DOHH2 (cell line): Measurements from ENCODE around the gene AHRR.
A peak's percentile ranks its signal among the peaks of the same experiment; 100 is the strongest.

ENCODE experiments used
- H3F3A ChIP-seq: fragments of 200-600 bp; sonication (generic), shearing (Covaris generic); 2 replicates; pipeline ENCODE4 v1.6.0; 2016; ENCODE audit warnings: antibody characterized with exemption, mild to moderate bottlenecking; ENCODE audit not compliant: control insufficient read depth, insufficient read depth
- H3K27ac ChIP-seq: fragments of 200-600 bp; sonication (generic); 2 replicates; pipeline ENCODE4 v1.5.1; 2014; ENCODE audit warnings: low read depth, mild to moderate bottlenecking, low read length, moderate library complexity
- H3K27me3 ChIP-seq: fragments of 200-600 bp; sonication (generic); 2 replicates; pipeline ENCODE4 v1.6.1; 2014; ENCODE audit warnings: mild to moderate bottlenecking, low read length, mixed read lengths; ENCODE audit not compliant: control insufficient read depth
- H3K36me3 ChIP-seq: fragments of 200-600 bp; sonication (generic); 2 replicates; pipeline ENCODE4 v1.6.1; 2014; ENCODE audit warnings: mild to moderate bottlenecking, low read length, moderate library complexity, mixed read lengths; ENCODE audit not compliant: control insufficient read depth
- H3K4me1 ChIP-seq: fragments of 200-600 bp; sonication (generic); 2 replicates; pipeline ENCODE4 v1.6.1; 2014; ENCODE audit warnings: mild to moderate bottlenecking, low read length, mixed read lengths; ENCODE audit not compliant: control insufficient read depth
- H3K4me2 ChIP-seq: fragments of 200-600 bp; sonication (generic); 2 replicates; pipeline ENCODE4 v1.6.0; 2014; ENCODE audit warnings: mild to moderate bottlenecking, low read length, moderate library complexity
- H3K4me3 ChIP-seq: fragments of 200-600 bp; sonication (generic); 2 replicates; pipeline ENCODE4 v1.5.1; 2014; ENCODE audit warnings: mild to moderate bottlenecking, low read length, mixed read lengths
- H3K79me2 ChIP-seq: fragments of 200-600 bp; sonication (generic); 2 replicates; pipeline ENCODE4 v1.6.1; 2014; ENCODE audit warnings: mild to moderate bottlenecking, low read length, mixed read lengths; ENCODE audit not compliant: control insufficient read depth
- H3K9me2 ChIP-seq: fragments of 200-600 bp; sonication (generic); replicated peaks from 2 replicates; pipeline ENCODE4 v1.6.1; 2014; ENCODE audit warnings: mild to moderate bottlenecking, low read length, mixed read lengths; ENCODE audit not compliant: control insufficient read depth
- H3K9me3 ChIP-seq: fragments of 200-600 bp; sonication (generic); 2 replicates; pipeline ENCODE4 v1.6.1; 2014; ENCODE audit warnings: antibody characterized with exemption, low read length, mixed read lengths; ENCODE audit not compliant: control insufficient read depth, insufficient read depth
- H4K20me1 ChIP-seq: fragments of 200-600 bp; sonication (generic); 2 replicates; pipeline ENCODE4 v1.6.0; 2014; ENCODE audit warnings: low read depth, mild to moderate bottlenecking, antibody characterized with exemption, low read length, moderate library complexity; ENCODE audit not compliant: control insufficient read depth, insufficient read depth
- CTCF ChIP-seq: fragments of 200-600 bp; sonication (generic); IDR thresholded peaks from one replicate; pipeline ENCODE4 v1.5.1; 2014; ENCODE audit warnings: antibody characterized with exemption, mild to moderate bottlenecking, low read depth, low read length; ENCODE audit not compliant: poor library complexity, severe bottlenecking
- EZH2phosphoT487 ChIP-seq: fragments of 200-600 bp; sonication (generic); IDR thresholded peaks from 2 replicates; pipeline ENCODE4 v1.6.1; 2017; ENCODE audit warnings: borderline replicate concordance, mild to moderate bottlenecking, antibody characterized with exemption, low read length, moderate library complexity, mixed read lengths

AHRR gene

GRCh38 chr5:430214-430925 is 108.9 kb downstream of the AHRR start:
- H3K36me3 ChIP-seq = peaks cover 48% of the 10 kb centered on the region
- peak overlapping the region; percentile 41 for H3K27ac ChIP-seq
- no peaks in the 10 kb centered on the region for H3K9me2 ChIP-seq
- H3K4me3 ChIP-seq = 0 out of 2 replicates have a peak overlapping the region, but pooled peaks have one; percentile 10
- H4K20me1 ChIP-seq = no peaks in the 10 kb centered on the region
- TF ChIP-seq EZH2phosphoT487 (no peak), CTCF (no peak)
- H3K4me1 ChIP-seq = peaks cover 38% of the 10 kb centered on the region
- H3K79me2 ChIP-seq = no peaks in the 10 kb centered on the region
- H3F3A ChIP-seq = no peaks in the 10 kb centered on the region
- no peaks in the 10 kb centered on the region for H3K9me3 ChIP-seq
- no peaks in the 10 kb centered on the region for H3K27me3 ChIP-seq
- peak overlapping the region; percentile 13 for H3K4me2 ChIP-seq

- Histone ChIP-seq H3K9me2 (no peaks in the 10 kb centered on the region), H3F3A (no peaks in the 10 kb centered on the region), H3K36me3 (peaks cover 42% of the 10 kb centered on the region), H3K4me3 (0 out of 2 replicates have a peak overlapping the region, but pooled peaks have one; percentile 10), H3K27ac (peak overlapping the region; percentile 41; the same call in 1 of the 2 replicates), H3K79me2 (no peaks in the 10 kb centered on the region), H3K4me1 (peaks cover 32% of the 10 kb centered on the region), H3K9me3 (no peaks in the 10 kb centered on the region), H3K4me2 (peak overlapping the region; percentile 13), H3K27me3 (no peaks in the 10 kb centered on the region), H4K20me1 (no peaks in the 10 kb centered on the region)
- TF ChIP-seq EZH2phosphoT487 (no peak), CTCF (peak; percentile 92)
Observed at GRCh38 chr5:431001-431710, 109.6 kb downstream of the AHRR start.

GRCh38 chr5:431711-432050 is 110.2 kb downstream of the AHRR start:
- H3K27me3 ChIP-seq = no peaks in the 10 kb centered on the region
- no peaks in the 10 kb centered on the region for H3K9me3 ChIP-seq
- no peak overlapping the region for H3K4me3 ChIP-seq
- peaks cover 32% of the 10 kb centered on the region for H3K4me1 ChIP-seq
- no peak overlapping the region for H3K27ac ChIP-seq
- H3K79me2 ChIP-seq = no peaks in the 10 kb centered on the region
- H3K4me2 ChIP-seq = no peak overlapping the region
- no peaks in the 10 kb centered on the region for H4K20me1 ChIP-seq
- H3K9me2 ChIP-seq = no peaks in the 10 kb centered on the region
- peaks cover 42% of the 10 kb centered on the region for H3K36me3 ChIP-seq
- TF ChIP-seq EZH2phosphoT487 (no peak), CTCF (no peak)
- no peaks in the 10 kb centered on the region for H3F3A ChIP-seq
